MM.1S (cell line): ENCODE results near the gene PDE1C.
"Not testable (repeated sequence)": the region's sequence is repeated elsewhere in the genome, so short reads cannot be mapped to it uniquely, and the experiment has no call there.

Experiments used
- DNase-seq: peaks from one replicate; pipeline ENCODE4 v3.0.0-alpha.2; 2015
- H2AFZ ChIP-seq: fragments of 300-600 bp; sonication (generic); 2 replicates; pipeline ENCODE4 v1.6.0; 2016; ENCODE audit warnings: antibody characterized with exemption, low read length
- H3F3A ChIP-seq: fragments of 300-600 bp; sonication (generic); 2 replicates; pipeline ENCODE4 v1.6.1; 2016; ENCODE audit warnings: mild to moderate bottlenecking, antibody characterized with exemption, low read length, moderate library complexity, mixed read lengths; ENCODE audit not compliant: insufficient read depth
- H3K27ac ChIP-seq: fragments of 300-600 bp; sonication (generic); 2 replicates; pipeline ENCODE4 v1.5.1; 2016; ENCODE audit warnings: mild to moderate bottlenecking, low read length
- H3K27me3 ChIP-seq: fragments of 300-600 bp; sonication (generic); replicated peaks from 2 replicates; pipeline ENCODE4 v1.6.0; 2016; ENCODE audit warnings: low read length; ENCODE audit not compliant: insufficient read depth
- H3K36me3 ChIP-seq: fragments of 300-600 bp; sonication (generic); replicated peaks from 2 replicates; pipeline ENCODE4 v1.6.1; 2016; ENCODE audit warnings: mild to moderate bottlenecking, low read length, mixed read lengths; ENCODE audit not compliant: insufficient read depth
- H3K4me1 ChIP-seq: fragments of 300-600 bp; sonication (generic); 2 replicates; pipeline ENCODE4 v1.6.1; 2016; ENCODE audit warnings: low read length, mixed read lengths
- H3K4me2 ChIP-seq: fragments of 300-600 bp; sonication (generic); 2 replicates; pipeline ENCODE4 v1.6.0; 2016; ENCODE audit warnings: low read depth, low read length
- H3K4me3 ChIP-seq: fragments of 300-600 bp; sonication (generic); 2 replicates; pipeline ENCODE4 v1.5.1; 2016; ENCODE audit warnings: low read length, mixed read lengths
- H3K79me2 ChIP-seq: fragments of 300-600 bp; sonication (generic); 2 replicates; pipeline ENCODE4 v1.6.1; 2016; ENCODE audit warnings: mixed run types, low read length, mixed read lengths
- H3K9ac ChIP-seq: fragments of 300-600 bp; sonication (generic); 2 replicates; pipeline ENCODE4 v1.6.1; 2016; ENCODE audit warnings: low read length, mixed read lengths
- H3K9me2 ChIP-seq: fragments of 300-600 bp; sonication (generic); replicated peaks from 2 replicates; pipeline ENCODE4 v1.6.1; 2016; ENCODE audit warnings: mild to moderate bottlenecking, low read length, mixed read lengths; ENCODE audit not compliant: insufficient read depth
- H3K9me3 ChIP-seq: fragments of 300-600 bp; sonication (generic); replicated peaks from 2 replicates; pipeline ENCODE4 v1.6.1; 2016; ENCODE audit warnings: mild to moderate bottlenecking, low read length, mixed read lengths; ENCODE audit not compliant: insufficient read depth
- H4K20me1 ChIP-seq: fragments of 300-600 bp; sonication (generic); 2 replicates; pipeline ENCODE4 v1.6.1; 2016; ENCODE audit warnings: mild to moderate bottlenecking, low read length, moderate library complexity, mixed read lengths; ENCODE audit not compliant: insufficient read depth
- EZH2 ChIP-seq: fragments of 300-600 bp; sonication (generic); optimal IDR thresholded peaks from 2 replicates; pipeline ENCODE3; 2017; ENCODE audit warnings: low read depth, mild to moderate bottlenecking, antibody characterized with exemption, low read length, mixed read lengths
- EZH2phosphoT487 ChIP-seq: fragments of 300-600 bp; sonication (generic); IDR thresholded peaks from 2 replicates; pipeline ENCODE4 v1.6.1; 2018; ENCODE audit warnings: antibody characterized with exemption, low read length
- TF ChIP-seq, protein P1 (sequence below): fragments of 300-600 bp; sonication (generic); IDR thresholded peaks from 2 replicates; pipeline ENCODE4 v1.5.1; 2016; ENCODE audit warnings: antibody characterized with exemption, low read length, mixed read lengths

The PDE1C gene

DNA sequence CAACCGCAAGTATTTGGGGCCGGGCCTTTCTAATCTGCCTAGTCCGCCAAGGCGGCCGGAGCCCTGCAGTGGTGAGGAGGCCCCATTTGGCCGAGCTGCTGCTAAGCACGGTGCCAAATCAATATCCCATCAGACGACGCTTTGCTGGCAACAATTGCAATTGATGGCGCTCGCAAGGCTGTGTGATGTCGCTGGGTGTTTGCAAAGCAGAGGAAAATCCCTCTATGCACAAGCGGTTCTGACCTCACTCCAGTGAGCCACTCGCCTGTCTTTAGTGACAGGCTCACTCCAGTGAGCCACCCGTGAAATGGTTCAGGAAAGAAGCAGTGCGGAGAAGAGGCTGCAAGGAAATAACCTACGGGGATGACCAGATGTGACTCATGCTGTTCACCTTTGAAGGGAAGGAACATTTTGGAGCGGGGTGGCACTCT, 18.3 kb upstream of the PDE1C start:
- Histone ChIP-seq H3K27ac (no peak overlapping the region), H3K4me2 (no peak overlapping the region), H3K27me3 (no peaks in the 10 kb centered on the region), H3K4me3 (no peak overlapping the region), H3K9me3 (no peaks in the 10 kb centered on the region), H3K79me2 (no peaks in the 10 kb centered on the region), H3F3A (no peaks in the 10 kb centered on the region), H2AFZ (no peak overlapping the region), H3K36me3 (no peaks in the 10 kb centered on the region), H3K9me2 (no peaks in the 10 kb centered on the region), H3K4me1 (no peaks in the 10 kb centered on the region), H3K9ac (no peak overlapping the region), H4K20me1 (no peaks in the 10 kb centered on the region)
- DNase-seq = no peak
- TF ChIP-seq, protein P1, sequence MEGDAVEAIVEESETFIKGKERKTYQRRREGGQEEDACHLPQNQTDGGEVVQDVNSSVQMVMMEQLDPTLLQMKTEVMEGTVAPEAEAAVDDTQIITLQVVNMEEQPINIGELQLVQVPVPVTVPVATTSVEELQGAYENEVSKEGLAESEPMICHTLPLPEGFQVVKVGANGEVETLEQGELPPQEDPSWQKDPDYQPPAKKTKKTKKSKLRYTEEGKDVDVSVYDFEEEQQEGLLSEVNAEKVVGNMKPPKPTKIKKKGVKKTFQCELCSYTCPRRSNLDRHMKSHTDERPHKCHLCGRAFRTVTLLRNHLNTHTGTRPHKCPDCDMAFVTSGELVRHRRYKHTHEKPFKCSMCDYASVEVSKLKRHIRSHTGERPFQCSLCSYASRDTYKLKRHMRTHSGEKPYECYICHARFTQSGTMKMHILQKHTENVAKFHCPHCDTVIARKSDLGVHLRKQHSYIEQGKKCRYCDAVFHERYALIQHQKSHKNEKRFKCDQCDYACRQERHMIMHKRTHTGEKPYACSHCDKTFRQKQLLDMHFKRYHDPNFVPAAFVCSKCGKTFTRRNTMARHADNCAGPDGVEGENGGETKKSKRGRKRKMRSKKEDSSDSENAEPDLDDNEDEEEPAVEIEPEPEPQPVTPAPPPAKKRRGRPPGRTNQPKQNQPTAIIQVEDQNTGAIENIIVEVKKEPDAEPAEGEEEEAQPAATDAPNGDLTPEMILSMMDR = no peak
- TF ChIP-seq EZH2phosphoT487 (no peak), EZH2 (no peak)

DNA sequence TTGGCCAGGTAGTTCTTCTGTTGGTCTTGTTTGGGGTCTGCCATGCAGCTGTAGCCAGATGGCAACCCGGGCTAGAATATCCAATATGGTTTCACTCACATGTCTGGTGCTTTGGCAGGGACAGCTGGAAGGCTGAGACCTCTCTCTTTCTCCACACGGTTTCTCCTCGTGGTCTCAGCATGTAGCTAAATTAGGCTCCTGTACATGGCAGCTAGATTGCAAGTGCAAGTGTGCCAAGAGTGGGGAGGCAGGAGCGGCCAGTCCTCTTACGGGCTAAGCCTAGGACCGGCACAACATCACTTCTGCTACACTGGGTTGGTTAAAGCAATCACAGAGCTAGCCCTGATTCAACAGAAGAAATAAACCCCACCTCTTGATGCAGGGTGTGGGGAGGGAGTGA, 9.3 kb upstream of the PDE1C start:
- DNase-seq = no peak
- H3K9me2 ChIP-seq = no peaks in the 10 kb centered on the region
- no peak overlapping the region for H3K9ac ChIP-seq
- H3K27me3 ChIP-seq = no peaks in the 10 kb centered on the region
- no peaks in the 10 kb centered on the region for H3K36me3 ChIP-seq
- H3K4me3 ChIP-seq = no peak overlapping the region
- H4K20me1 ChIP-seq = no peaks in the 10 kb centered on the region
- no peaks in the 10 kb centered on the region for H3F3A ChIP-seq
- H3K9me3 ChIP-seq = no peaks in the 10 kb centered on the region
- no peak for TF ChIP-seq EZH2phosphoT487
- no peak overlapping the region for H3K27ac ChIP-seq
- H3K4me2 ChIP-seq = no peak overlapping the region
- no peak overlapping the region for H2AFZ ChIP-seq
- H3K79me2 ChIP-seq = no peaks in the 10 kb centered on the region
- no peaks in the 10 kb centered on the region for H3K4me1 ChIP-seq

DNA sequence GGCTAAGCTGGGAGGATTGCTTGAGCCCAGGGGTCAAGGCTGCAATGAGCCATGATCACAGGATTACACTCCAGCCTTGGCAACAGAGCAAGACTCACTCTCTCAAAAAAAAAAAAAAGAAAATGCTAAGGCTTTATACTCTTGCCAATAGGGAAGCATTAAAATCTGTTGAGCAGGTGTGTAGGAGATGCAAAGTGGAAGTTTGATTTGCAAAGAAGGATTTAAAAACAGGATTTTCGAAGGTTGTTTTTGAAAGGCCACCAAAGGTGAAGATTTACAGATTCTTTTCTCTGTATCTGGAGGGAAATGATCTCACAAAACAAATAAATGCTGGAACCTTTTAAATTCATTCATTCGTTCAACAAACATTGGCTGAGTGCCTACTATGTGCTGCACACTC, 8.6 kb upstream of the PDE1C start:
- no peak overlapping the region for H2AFZ ChIP-seq
- H3K9ac ChIP-seq = no peak overlapping the region
- no peaks in the 10 kb centered on the region for H3K36me3 ChIP-seq
- H3F3A ChIP-seq = no peaks in the 10 kb centered on the region
- DNase-seq = no peak
- no peak overlapping the region for H3K4me2 ChIP-seq
- H3K4me1 ChIP-seq = no peaks in the 10 kb centered on the region
- no peaks in the 10 kb centered on the region for H3K9me3 ChIP-seq
- no peaks in the 10 kb centered on the region for H3K9me2 ChIP-seq
- TF ChIP-seq EZH2phosphoT487 = no peak
- TF ChIP-seq, protein P1 = no peak
- no peak for TF ChIP-seq EZH2
- H3K79me2 ChIP-seq = no peaks in the 10 kb centered on the region
- no peaks in the 10 kb centered on the region for H3K27me3 ChIP-seq
- H3K4me3 ChIP-seq = no peak overlapping the region
- H3K27ac ChIP-seq = no peak overlapping the region
- H4K20me1 ChIP-seq = no peaks in the 10 kb centered on the region

DNA sequence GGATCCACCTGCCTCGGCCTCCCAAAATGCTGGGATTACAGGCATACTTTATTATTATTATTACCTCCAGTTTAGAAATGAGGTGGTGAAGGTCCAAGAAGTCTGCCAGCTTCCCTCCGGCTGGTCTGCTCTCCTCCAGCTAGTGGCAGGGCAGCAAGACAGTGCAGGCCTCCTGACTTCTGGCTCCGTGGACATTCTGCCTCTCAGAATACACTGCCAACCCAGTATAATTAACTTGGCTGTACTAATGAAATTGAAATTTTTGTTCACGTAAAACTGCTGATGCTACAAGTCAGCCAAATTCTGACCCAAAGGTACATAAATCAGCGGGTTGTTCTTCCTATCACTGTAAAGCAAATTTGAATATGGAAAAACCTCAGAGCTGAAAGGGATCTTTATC, 7.6 kb upstream of the PDE1C start:
- Histone ChIP-seq H3K4me1 (no peaks in the 10 kb centered on the region), H3K9ac (no peak overlapping the region), H3K4me3 (no peak overlapping the region), H3K9me2 (no peaks in the 10 kb centered on the region), H3F3A (no peaks in the 10 kb centered on the region), H3K9me3 (no peaks in the 10 kb centered on the region), H2AFZ (no peak overlapping the region), H3K79me2 (no peaks in the 10 kb centered on the region), H3K36me3 (no peaks in the 10 kb centered on the region), H3K4me2 (no peak overlapping the region), H4K20me1 (no peaks in the 10 kb centered on the region), H3K27ac (no peak overlapping the region), H3K27me3 (no peaks in the 10 kb centered on the region)
- TF ChIP-seq, protein P1 = no peak
- TF ChIP-seq EZH2phosphoT487 (no peak), EZH2 (no peak)
- no peak for DNase-seq

DNA sequence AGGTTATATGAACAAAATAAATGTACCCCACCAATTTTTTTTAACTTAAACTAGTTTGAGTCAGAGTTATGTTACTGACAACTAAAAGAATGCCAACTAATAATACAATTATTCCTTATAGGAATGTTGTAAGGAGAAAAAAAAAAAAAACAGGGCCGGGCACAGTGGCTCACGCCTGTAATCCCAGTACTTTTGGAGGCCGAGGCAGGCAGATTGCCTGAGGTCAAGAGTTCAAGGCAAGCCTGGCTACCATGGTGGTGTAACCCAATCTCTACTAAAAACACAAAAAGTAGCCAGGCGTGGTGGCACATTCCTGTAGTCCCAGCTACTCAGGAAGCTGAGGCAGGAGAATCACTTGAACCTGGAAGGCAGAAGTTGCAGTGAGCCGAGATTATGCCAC, 6.6 kb upstream of the PDE1C start:
- H3K9ac ChIP-seq, H2AFZ ChIP-seq, H3K4me2 ChIP-seq, H4K20me1 ChIP-seq, H3K27ac ChIP-seq, H3K4me3 ChIP-seq, H3F3A ChIP-seq, H3K27me3 ChIP-seq, H3K9me3 ChIP-seq, H3K36me3 ChIP-seq, H3K9me2 ChIP-seq, DNase-seq, H3K4me1 ChIP-seq, H3K79me2 ChIP-seq: not testable (repeated sequence)
